MM.1S (cell line): ENCODE measurements around the gene NNAT.

Source experiments
- DNase-seq: peaks from one replicate; pipeline ENCODE4 v3.0.0-alpha.2; 2015
- H2AFZ ChIP-seq: fragments of 300-600 bp; sonication (generic); 2 replicates; pipeline ENCODE4 v1.6.0; 2016; ENCODE audit warnings: antibody characterized with exemption, low read length
- H3F3A ChIP-seq: fragments of 300-600 bp; sonication (generic); 2 replicates; pipeline ENCODE4 v1.6.1; 2016; ENCODE audit warnings: mild to moderate bottlenecking, antibody characterized with exemption, low read length, moderate library complexity, mixed read lengths; ENCODE audit not compliant: insufficient read depth
- H3K27ac ChIP-seq: fragments of 300-600 bp; sonication (generic); 2 replicates; pipeline ENCODE4 v1.5.1; 2016; ENCODE audit warnings: mild to moderate bottlenecking, low read length
- H3K27me3 ChIP-seq: fragments of 300-600 bp; sonication (generic); replicated peaks from 2 replicates; pipeline ENCODE4 v1.6.0; 2016; ENCODE audit warnings: low read length; ENCODE audit not compliant: insufficient read depth
- H3K36me3 ChIP-seq: fragments of 300-600 bp; sonication (generic); replicated peaks from 2 replicates; pipeline ENCODE4 v1.6.1; 2016; ENCODE audit warnings: mild to moderate bottlenecking, low read length, mixed read lengths; ENCODE audit not compliant: insufficient read depth
- H3K4me1 ChIP-seq: fragments of 300-600 bp; sonication (generic); 2 replicates; pipeline ENCODE4 v1.6.1; 2016; ENCODE audit warnings: low read length, mixed read lengths
- H3K4me2 ChIP-seq: fragments of 300-600 bp; sonication (generic); 2 replicates; pipeline ENCODE4 v1.6.0; 2016; ENCODE audit warnings: low read depth, low read length
- H3K4me3 ChIP-seq: fragments of 300-600 bp; sonication (generic); 2 replicates; pipeline ENCODE4 v1.5.1; 2016; ENCODE audit warnings: low read length, mixed read lengths
- H3K79me2 ChIP-seq: fragments of 300-600 bp; sonication (generic); 2 replicates; pipeline ENCODE4 v1.6.1; 2016; ENCODE audit warnings: mixed run types, low read length, mixed read lengths
- H3K9ac ChIP-seq: fragments of 300-600 bp; sonication (generic); 2 replicates; pipeline ENCODE4 v1.6.1; 2016; ENCODE audit warnings: low read length, mixed read lengths
- H3K9me2 ChIP-seq: fragments of 300-600 bp; sonication (generic); replicated peaks from 2 replicates; pipeline ENCODE4 v1.6.1; 2016; ENCODE audit warnings: mild to moderate bottlenecking, low read length, mixed read lengths; ENCODE audit not compliant: insufficient read depth
- H3K9me3 ChIP-seq: fragments of 300-600 bp; sonication (generic); replicated peaks from 2 replicates; pipeline ENCODE4 v1.6.1; 2016; ENCODE audit warnings: mild to moderate bottlenecking, low read length, mixed read lengths; ENCODE audit not compliant: insufficient read depth
- H4K20me1 ChIP-seq: fragments of 300-600 bp; sonication (generic); 2 replicates; pipeline ENCODE4 v1.6.1; 2016; ENCODE audit warnings: mild to moderate bottlenecking, low read length, moderate library complexity, mixed read lengths; ENCODE audit not compliant: insufficient read depth
- CTCF ChIP-seq: fragments of 300-600 bp; sonication (generic); IDR thresholded peaks from 2 replicates; pipeline ENCODE4 v1.5.1; 2016; ENCODE audit warnings: antibody characterized with exemption, low read length, mixed read lengths
- EZH2 ChIP-seq: fragments of 300-600 bp; sonication (generic); optimal IDR thresholded peaks from 2 replicates; pipeline ENCODE3; 2017; ENCODE audit warnings: low read depth, mild to moderate bottlenecking, antibody characterized with exemption, low read length, mixed read lengths
- EZH2phosphoT487 ChIP-seq: fragments of 300-600 bp; sonication (generic); IDR thresholded peaks from 2 replicates; pipeline ENCODE4 v1.6.1; 2018; ENCODE audit warnings: antibody characterized with exemption, low read length

NNAT gene

GRCh38 chr20:37558306-37558705, 37.3 kb downstream of the NNAT start:
- H4K20me1 ChIP-seq, result no peaks in the 10 kb centered on the region
- no peaks in the 10 kb centered on the region for H3K36me3 ChIP-seq
- H3K79me2 ChIP-seq, result no peaks in the 10 kb centered on the region
- no peak overlapping the region for H3K4me3 ChIP-seq
- H3K9ac ChIP-seq, result no peak overlapping the region
- no peak overlapping the region for H3K4me2 ChIP-seq
- no peaks in the 10 kb centered on the region for H3K4me1 ChIP-seq
- TF ChIP-seq EZH2phosphoT487 (no peak), EZH2 (no peak), CTCF (no peak)
- no peaks in the 10 kb centered on the region for H3K9me2 ChIP-seq
- no peaks in the 10 kb centered on the region for H3K9me3 ChIP-seq
- no peaks in the 10 kb centered on the region for H3K27me3 ChIP-seq
- no peaks in the 10 kb centered on the region for H3F3A ChIP-seq
- no peak overlapping the region for H3K27ac ChIP-seq
- DNase-seq, result no peak
- no peak overlapping the region for H2AFZ ChIP-seq

- Histone ChIP-seq H2AFZ (no peak overlapping the region), H3K9ac (no peak overlapping the region), H3K27me3 (peaks cover 3% of the 10 kb centered on the region), H3F3A (no peaks in the 10 kb centered on the region), H3K9me2 (no peaks in the 10 kb centered on the region), H3K4me2 (no peak overlapping the region), H3K27ac (no peak overlapping the region), H3K4me3 (no peak overlapping the region), H3K9me3 (no peaks in the 10 kb centered on the region), H3K4me1 (no peaks in the 10 kb centered on the region), H3K79me2 (no peaks in the 10 kb centered on the region), H4K20me1 (no peaks in the 10 kb centered on the region), H3K36me3 (no peaks in the 10 kb centered on the region)
- TF ChIP-seq CTCF (no peak), EZH2 (no peak), EZH2phosphoT487 (no peak)
- DNase-seq, result no peak
Observed at GRCh38 chr20:37558779-37559178, 37.7 kb downstream of the NNAT start.

- H3K36me3 ChIP-seq, result no peaks in the 10 kb centered on the region
- peaks cover 8% of the 10 kb centered on the region for H3K27me3 ChIP-seq
- DNase-seq, result no peak
- no peaks in the 10 kb centered on the region for H3K4me1 ChIP-seq
- H3K27ac ChIP-seq, result no peak overlapping the region
- H4K20me1 ChIP-seq, result no peaks in the 10 kb centered on the region
- TF ChIP-seq CTCF (no peak), EZH2 (no peak), EZH2phosphoT487 (no peak)
- no peaks in the 10 kb centered on the region for H3F3A ChIP-seq
- H3K9me3 ChIP-seq, result no peaks in the 10 kb centered on the region
- no peaks in the 10 kb centered on the region for H3K79me2 ChIP-seq
- no peak overlapping the region for H3K4me2 ChIP-seq
- no peak overlapping the region for H3K4me3 ChIP-seq
- no peak overlapping the region for H3K9ac ChIP-seq
- H3K9me2 ChIP-seq, result no peaks in the 10 kb centered on the region
- H2AFZ ChIP-seq, result no peak overlapping the region
Observed at GRCh38 chr20:37559312-37560027, 38.4 kb downstream of the NNAT start.
